ENCODE results near the gene EPPIN. TPM values are rescaled to one million over a fixed set of nuclear protein-coding genes. Genes with fewer than 3 reads are reported as not detected.

Gene EPPIN
- total RNA-seq, 1 experiment from 2014 or later, result not detected

DNA sequence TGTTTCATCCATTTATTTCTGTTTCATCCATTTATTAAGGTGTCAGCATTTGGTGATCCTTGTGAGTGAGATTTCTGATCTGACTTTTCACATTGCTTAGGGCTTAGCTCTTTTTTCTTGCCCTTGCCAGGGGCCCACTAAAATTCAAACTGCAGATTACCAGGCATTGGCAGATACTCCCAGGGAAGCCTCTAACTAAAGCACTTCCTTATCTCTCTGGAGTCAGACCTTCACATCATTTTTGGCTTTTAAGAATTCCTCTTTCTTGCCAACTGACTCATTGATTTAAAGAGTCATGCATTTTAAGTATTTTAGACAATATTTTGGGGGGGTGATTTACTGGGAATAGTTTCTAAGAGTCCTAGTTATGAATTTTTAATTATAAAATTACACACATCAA, 34.5 kb upstream of the EPPIN start:
- Mint-ChIP-seq H3K27me3 (ENCODE audit: unreplicated experiment) (peaks cover 31% of the 10 kb centered on the region), H3K9me3 (ENCODE audit: low read depth, unreplicated experiment) (no peaks in the 10 kb centered on the region), H3K4me1 (ENCODE audit: low read depth, unreplicated experiment) (peaks cover 5% of the 10 kb centered on the region), H3K27ac (ENCODE audit: unreplicated experiment) (no peak overlapping the region), H3K36me3 (ENCODE audit: insufficient read depth, unreplicated experiment) (no peaks in the 10 kb centered on the region), H3K4me3 (ENCODE audit: low read depth, unreplicated experiment) (no peak overlapping the region)
- TF ChIP-seq, protein P1, sequence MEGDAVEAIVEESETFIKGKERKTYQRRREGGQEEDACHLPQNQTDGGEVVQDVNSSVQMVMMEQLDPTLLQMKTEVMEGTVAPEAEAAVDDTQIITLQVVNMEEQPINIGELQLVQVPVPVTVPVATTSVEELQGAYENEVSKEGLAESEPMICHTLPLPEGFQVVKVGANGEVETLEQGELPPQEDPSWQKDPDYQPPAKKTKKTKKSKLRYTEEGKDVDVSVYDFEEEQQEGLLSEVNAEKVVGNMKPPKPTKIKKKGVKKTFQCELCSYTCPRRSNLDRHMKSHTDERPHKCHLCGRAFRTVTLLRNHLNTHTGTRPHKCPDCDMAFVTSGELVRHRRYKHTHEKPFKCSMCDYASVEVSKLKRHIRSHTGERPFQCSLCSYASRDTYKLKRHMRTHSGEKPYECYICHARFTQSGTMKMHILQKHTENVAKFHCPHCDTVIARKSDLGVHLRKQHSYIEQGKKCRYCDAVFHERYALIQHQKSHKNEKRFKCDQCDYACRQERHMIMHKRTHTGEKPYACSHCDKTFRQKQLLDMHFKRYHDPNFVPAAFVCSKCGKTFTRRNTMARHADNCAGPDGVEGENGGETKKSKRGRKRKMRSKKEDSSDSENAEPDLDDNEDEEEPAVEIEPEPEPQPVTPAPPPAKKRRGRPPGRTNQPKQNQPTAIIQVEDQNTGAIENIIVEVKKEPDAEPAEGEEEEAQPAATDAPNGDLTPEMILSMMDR (IDR thresholded peaks at IDR 0.05; ENCODE audit: unreplicated experiment), result no peak
- no peak for DNase-seq
- CTCF ChIA-PET, result no interaction called here
- intact Hi-C loops (cut with micrococcal nuclease; ENCODE audit: unreplicated experiment), result no loop called here
- no TSS peak for BruUV-seq (replicated peaks)

DNA sequence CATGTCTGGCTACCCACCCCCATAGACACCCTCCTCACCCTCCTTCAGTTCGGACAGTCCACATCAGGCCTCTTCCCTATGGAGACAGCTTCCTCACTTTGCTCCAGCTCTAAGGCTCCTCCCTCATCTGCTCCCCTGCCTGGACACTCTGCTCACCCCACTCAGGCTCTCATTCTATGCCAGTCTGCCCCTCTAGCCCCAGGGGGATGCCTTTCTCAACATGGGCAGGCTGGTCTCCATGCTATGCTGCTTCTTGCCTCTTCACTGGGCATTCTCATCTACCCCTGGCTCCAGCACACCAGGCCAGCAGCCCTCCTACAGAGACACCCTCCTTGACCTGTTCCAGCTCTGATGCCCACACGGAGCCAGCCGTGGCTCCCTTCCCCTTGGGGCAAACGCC, 32.0 kb upstream of the EPPIN start, which contains the start of gene WFDC8:
Gene WFDC8, minus strand, starts transcription at position 101 of the 400 bp plus-strand sequence. Its CDS starts 37 bp downstream, at position 64.
- TF ChIP-seq, protein P1 (IDR thresholded peaks at IDR 0.05; ENCODE audit: unreplicated experiment), result no peak
- Mint-ChIP-seq H3K27me3 (ENCODE audit: unreplicated experiment) (peaks cover 31% of the 10 kb centered on the region), H3K4me3 (ENCODE audit: low read depth, unreplicated experiment) (no peak within 1 kb of the TSS), H3K36me3 (ENCODE audit: insufficient read depth, unreplicated experiment) (no peaks in the 10 kb centered on the region), H3K27ac (ENCODE audit: unreplicated experiment) (no peak within 1 kb of the TSS), H3K9me3 (ENCODE audit: low read depth, unreplicated experiment) (no peaks in the 10 kb centered on the region), H3K4me1 (ENCODE audit: low read depth, unreplicated experiment) (peaks cover 10% of the 10 kb centered on the region)
- BruUV-seq (replicated peaks), result no TSS peak
- CTCF ChIA-PET, result interaction anchor here (1.5 kb wide), 1 partner anchor 191 kb away, joined by 4 read pairs; no protein-coding TSS in a partner anchor
- no peak for DNase-seq
- intact Hi-C loops (cut with micrococcal nuclease; ENCODE audit: unreplicated experiment), result no loop called here

DNA sequence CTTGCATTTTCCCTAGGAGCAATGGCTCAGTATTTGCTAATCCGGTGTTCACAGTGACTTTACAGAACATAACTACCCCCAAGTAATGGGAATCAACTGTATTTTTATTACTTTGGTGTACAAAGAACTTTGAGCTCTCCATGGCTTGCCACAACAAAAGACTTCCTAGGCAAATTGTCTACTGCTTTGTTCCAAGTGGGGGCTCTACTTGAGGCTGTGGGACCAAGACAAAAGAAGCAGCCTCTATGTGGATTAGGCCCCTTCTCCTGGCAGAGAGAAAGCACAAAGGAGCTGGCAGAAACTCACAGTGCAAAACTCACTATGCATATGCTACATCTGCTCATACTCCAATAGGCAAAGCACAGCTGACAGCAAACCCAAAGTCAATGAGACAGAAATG, 31.0 kb upstream of the EPPIN start:
- TF ChIP-seq, protein P1 (IDR thresholded peaks at IDR 0.05; ENCODE audit: unreplicated experiment), result no peak
- no peak overlapping the region for H3K4me3 Mint-ChIP-seq (ENCODE audit: low read depth, unreplicated experiment)
- H3K36me3 Mint-ChIP-seq (ENCODE audit: insufficient read depth, unreplicated experiment), result no peaks in the 10 kb centered on the region
- H3K27me3 Mint-ChIP-seq (ENCODE audit: unreplicated experiment), result peaks cover 31% of the 10 kb centered on the region
- BruUV-seq (replicated peaks), result no TSS peak
- no peaks in the 10 kb centered on the region for H3K9me3 Mint-ChIP-seq (ENCODE audit: low read depth, unreplicated experiment)
- peaks cover 10% of the 10 kb centered on the region for H3K4me1 Mint-ChIP-seq (ENCODE audit: low read depth, unreplicated experiment)
- no peak overlapping the region for H3K27ac Mint-ChIP-seq (ENCODE audit: unreplicated experiment)
- DNase-seq, result no peak
- CTCF ChIA-PET, result interaction anchor here (1.5 kb wide), 1 partner anchor 192 kb away, joined by 4 read pairs; no protein-coding TSS in a partner anchor
- intact Hi-C loops (cut with micrococcal nuclease; ENCODE audit: unreplicated experiment), result no loop called here

DNA sequence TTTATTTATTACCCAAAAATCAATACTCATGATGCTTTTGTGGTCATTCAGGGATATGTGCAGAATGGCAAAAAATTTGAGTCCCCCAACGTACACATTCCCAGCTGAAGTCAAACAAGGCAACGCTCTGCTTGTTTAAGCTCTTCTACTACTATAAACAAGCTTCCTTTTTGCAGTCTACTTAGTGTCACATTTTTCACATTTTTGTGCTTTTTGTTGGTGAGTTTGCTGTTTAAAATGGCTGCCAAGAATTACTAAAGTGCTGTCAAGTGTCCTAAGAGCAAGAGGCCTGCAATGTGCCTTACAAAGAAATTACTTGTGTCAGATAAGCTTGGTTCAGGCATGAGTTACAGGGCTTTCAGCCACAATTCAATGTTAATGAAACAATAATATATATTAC, 29.8 kb upstream of the EPPIN start:
- Mint-ChIP-seq H3K4me3 (ENCODE audit: low read depth, unreplicated experiment) (no peak overlapping the region), H3K27ac (ENCODE audit: unreplicated experiment) (no peak overlapping the region), H3K4me1 (ENCODE audit: low read depth, unreplicated experiment) (peaks cover 10% of the 10 kb centered on the region), H3K36me3 (ENCODE audit: insufficient read depth, unreplicated experiment) (no peaks in the 10 kb centered on the region), H3K27me3 (ENCODE audit: unreplicated experiment) (peaks cover 33% of the 10 kb centered on the region), H3K9me3 (ENCODE audit: low read depth, unreplicated experiment) (no peaks in the 10 kb centered on the region)
- intact Hi-C loops (cut with micrococcal nuclease; ENCODE audit: unreplicated experiment), result no loop called here
- CTCF ChIA-PET, result interaction anchor here (1.2 kb wide), 1 partner anchor 194 kb away, joined by 4 read pairs; no protein-coding TSS in a partner anchor
- no TSS peak for BruUV-seq (replicated peaks)
- TF ChIP-seq, protein P1 (IDR thresholded peaks at IDR 0.05; ENCODE audit: unreplicated experiment), result no peak
- DNase-seq, result no peak
